Measurements from ENCODE around the gene TNRC6B. TPM values are rescaled to one million over a fixed set of nuclear protein-coding genes. Genes with fewer than 3 reads are reported as not detected.

Gene TNRC6B
- polyA plus RNA-seq, 1 donor from 2014 or later = 7.6 TPM

DNA sequence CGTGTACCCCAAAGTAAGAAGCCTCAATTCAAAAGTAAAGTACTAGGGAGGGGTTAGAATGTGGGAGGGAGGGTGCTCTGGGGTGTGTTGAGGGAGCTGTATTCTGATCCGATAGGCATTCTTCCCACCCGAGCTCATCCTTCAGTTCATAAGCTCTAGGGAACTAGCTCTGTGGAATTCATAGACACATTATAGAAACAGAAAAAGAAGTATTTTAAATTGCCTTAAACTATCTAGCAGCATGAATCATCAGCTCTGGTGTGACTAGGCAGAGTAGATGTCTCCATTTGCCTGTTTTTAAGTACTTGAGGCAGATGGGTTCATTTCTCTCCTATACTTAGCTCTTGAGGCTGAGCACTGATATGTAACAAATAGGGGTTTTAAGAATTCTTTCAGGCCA, 185.3 kb downstream of the TNRC6B start:
- no peak overlapping the region for H3K9ac ChIP-seq (ENCODE audit: low read length)
- no peak overlapping the region for H3K27ac ChIP-seq (ENCODE audit: low read length)
- TF ChIP-seq, protein P1, sequence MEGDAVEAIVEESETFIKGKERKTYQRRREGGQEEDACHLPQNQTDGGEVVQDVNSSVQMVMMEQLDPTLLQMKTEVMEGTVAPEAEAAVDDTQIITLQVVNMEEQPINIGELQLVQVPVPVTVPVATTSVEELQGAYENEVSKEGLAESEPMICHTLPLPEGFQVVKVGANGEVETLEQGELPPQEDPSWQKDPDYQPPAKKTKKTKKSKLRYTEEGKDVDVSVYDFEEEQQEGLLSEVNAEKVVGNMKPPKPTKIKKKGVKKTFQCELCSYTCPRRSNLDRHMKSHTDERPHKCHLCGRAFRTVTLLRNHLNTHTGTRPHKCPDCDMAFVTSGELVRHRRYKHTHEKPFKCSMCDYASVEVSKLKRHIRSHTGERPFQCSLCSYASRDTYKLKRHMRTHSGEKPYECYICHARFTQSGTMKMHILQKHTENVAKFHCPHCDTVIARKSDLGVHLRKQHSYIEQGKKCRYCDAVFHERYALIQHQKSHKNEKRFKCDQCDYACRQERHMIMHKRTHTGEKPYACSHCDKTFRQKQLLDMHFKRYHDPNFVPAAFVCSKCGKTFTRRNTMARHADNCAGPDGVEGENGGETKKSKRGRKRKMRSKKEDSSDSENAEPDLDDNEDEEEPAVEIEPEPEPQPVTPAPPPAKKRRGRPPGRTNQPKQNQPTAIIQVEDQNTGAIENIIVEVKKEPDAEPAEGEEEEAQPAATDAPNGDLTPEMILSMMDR (IDR thresholded peaks at IDR 0.05; ENCODE audit: poor library complexity, severe bottlenecking) = no peak
- TF ChIP-seq RAD21 (conservative IDR thresholded peaks at IDR 0.05) (no peak), EP300 (conservative IDR thresholded peaks at IDR 0.05; ENCODE audit: poor library complexity, severe bottlenecking) (no peak), MXI1 (conservative IDR thresholded peaks at IDR 0.05; ENCODE audit: poor library complexity, severe bottlenecking) (no peak)
- TF ChIP-seq, protein P2, sequence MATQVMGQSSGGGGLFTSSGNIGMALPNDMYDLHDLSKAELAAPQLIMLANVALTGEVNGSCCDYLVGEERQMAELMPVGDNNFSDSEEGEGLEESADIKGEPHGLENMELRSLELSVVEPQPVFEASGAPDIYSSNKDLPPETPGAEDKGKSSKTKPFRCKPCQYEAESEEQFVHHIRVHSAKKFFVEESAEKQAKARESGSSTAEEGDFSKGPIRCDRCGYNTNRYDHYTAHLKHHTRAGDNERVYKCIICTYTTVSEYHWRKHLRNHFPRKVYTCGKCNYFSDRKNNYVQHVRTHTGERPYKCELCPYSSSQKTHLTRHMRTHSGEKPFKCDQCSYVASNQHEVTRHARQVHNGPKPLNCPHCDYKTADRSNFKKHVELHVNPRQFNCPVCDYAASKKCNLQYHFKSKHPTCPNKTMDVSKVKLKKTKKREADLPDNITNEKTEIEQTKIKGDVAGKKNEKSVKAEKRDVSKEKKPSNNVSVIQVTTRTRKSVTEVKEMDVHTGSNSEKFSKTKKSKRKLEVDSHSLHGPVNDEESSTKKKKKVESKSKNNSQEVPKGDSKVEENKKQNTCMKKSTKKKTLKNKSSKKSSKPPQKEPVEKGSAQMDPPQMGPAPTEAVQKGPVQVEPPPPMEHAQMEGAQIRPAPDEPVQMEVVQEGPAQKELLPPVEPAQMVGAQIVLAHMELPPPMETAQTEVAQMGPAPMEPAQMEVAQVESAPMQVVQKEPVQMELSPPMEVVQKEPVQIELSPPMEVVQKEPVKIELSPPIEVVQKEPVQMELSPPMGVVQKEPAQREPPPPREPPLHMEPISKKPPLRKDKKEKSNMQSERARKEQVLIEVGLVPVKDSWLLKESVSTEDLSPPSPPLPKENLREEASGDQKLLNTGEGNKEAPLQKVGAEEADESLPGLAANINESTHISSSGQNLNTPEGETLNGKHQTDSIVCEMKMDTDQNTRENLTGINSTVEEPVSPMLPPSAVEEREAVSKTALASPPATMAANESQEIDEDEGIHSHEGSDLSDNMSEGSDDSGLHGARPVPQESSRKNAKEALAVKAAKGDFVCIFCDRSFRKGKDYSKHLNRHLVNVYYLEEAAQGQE (IDR thresholded peaks at IDR 0.05; ENCODE audit: borderline replicate concordance) = no peak
- no peak overlapping the region for H3K4me3 ChIP-seq (ENCODE audit: low read length)
- H3K79me2 ChIP-seq (replicated peaks; ENCODE audit: insufficient read depth, low read length) = no peaks in the 10 kb centered on the region
- no peak overlapping the region for H2AFZ ChIP-seq (ENCODE audit: low read depth, low read length)
- peaks cover 21% of the 10 kb centered on the region for H3K36me3 ChIP-seq (ENCODE audit: insufficient read depth, low read length)
- H3K27me3 ChIP-seq (ENCODE audit: insufficient read depth, low read depth, low read length) = no peaks in the 10 kb centered on the region
- no peaks in the 10 kb centered on the region for H3K9me2 ChIP-seq (ENCODE audit: insufficient read depth, low read length)
- no peaks in the 10 kb centered on the region for H3K9me3 ChIP-seq (ENCODE audit: low read length)
- H3F3A ChIP-seq (ENCODE audit: insufficient read depth, low read length, poor library complexity, severe bottlenecking) = no peaks in the 10 kb centered on the region
- no peaks in the 10 kb centered on the region for H4K20me1 ChIP-seq (ENCODE audit: insufficient read depth)
- H3K4me2 ChIP-seq (ENCODE audit: low read length) = no peak overlapping the region

DNA sequence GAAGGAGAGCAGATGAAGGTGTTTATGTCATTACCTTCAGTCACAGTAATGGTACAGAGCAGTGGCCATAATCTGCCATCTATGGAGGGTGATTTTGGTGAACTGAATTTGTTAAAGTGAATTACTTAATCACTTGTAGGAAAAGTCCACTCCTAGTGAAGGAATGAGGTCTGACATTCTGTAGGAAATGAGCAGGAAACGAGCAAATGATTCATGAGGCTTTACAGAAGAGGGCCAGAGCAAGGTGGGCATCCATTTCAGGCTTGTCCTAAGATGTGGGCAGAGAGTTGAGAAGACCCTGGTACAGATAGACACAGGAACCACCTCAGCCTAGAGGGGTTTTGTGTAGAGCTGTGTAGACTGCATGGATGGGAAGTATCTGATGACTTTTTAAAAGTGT, 186.7 kb downstream of the TNRC6B start:
- Histone ChIP-seq H3K36me3 (ENCODE audit: insufficient read depth, low read length) (peaks cover 21% of the 10 kb centered on the region), H3K27ac (ENCODE audit: low read length) (no peak overlapping the region), H3K4me2 (ENCODE audit: low read length) (no peak overlapping the region), H3K9me2 (ENCODE audit: insufficient read depth, low read length) (no peaks in the 10 kb centered on the region), H3K79me2 (replicated peaks; ENCODE audit: insufficient read depth, low read length) (no peaks in the 10 kb centered on the region), H3K27me3 (ENCODE audit: insufficient read depth, low read depth, low read length) (no peaks in the 10 kb centered on the region), H3K4me3 (ENCODE audit: low read length) (no peak overlapping the region), H3F3A (ENCODE audit: insufficient read depth, low read length, poor library complexity, severe bottlenecking) (no peaks in the 10 kb centered on the region), H2AFZ (ENCODE audit: low read depth, low read length) (no peak overlapping the region), H3K9ac (ENCODE audit: low read length) (no peak overlapping the region), H3K9me3 (ENCODE audit: low read length) (no peaks in the 10 kb centered on the region), H4K20me1 (ENCODE audit: insufficient read depth) (no peaks in the 10 kb centered on the region)
- TF ChIP-seq, protein P2 (IDR thresholded peaks at IDR 0.05; ENCODE audit: borderline replicate concordance) = no peak
- TF ChIP-seq TAF1 (IDR thresholded peaks at IDR 0.05; ENCODE audit: low read depth) (no peak), RAD21 (conservative IDR thresholded peaks at IDR 0.05) (no peak), MXI1 (conservative IDR thresholded peaks at IDR 0.05; ENCODE audit: poor library complexity, severe bottlenecking) (no peak), EZH2 (IDR thresholded peaks at IDR 0.05; ENCODE audit: borderline replicate concordance, insufficient read depth, low read length, poor library complexity, severe bottlenecking) (no peak), POLR2AphosphoS5 (IDR thresholded peaks at IDR 0.05) (no peak), SMC3 (conservative IDR thresholded peaks at IDR 0.05; ENCODE audit: poor library complexity) (no peak), EP300 (conservative IDR thresholded peaks at IDR 0.05; ENCODE audit: poor library complexity, severe bottlenecking) (no peak)
- TF ChIP-seq, protein P1 (IDR thresholded peaks at IDR 0.05; ENCODE audit: poor library complexity, severe bottlenecking) = no peak

Data from neural cell (in vitro differentiated cells).